OCI-LY3 (cell line): ENCODE data around the gene MCM8.

Source experiments
- H2AFZ ChIP-seq: fragments of 200-600, 300-600 bp; shearing (Covaris generic); 2 replicates; pipeline ENCODE4 v1.6.0; 2014; ENCODE audit warnings: antibody characterized with exemption, low read depth, low read length
- H3K27ac ChIP-seq: fragments of 200-600, 300-600 bp; sonication (generic); 2 replicates; pipeline ENCODE4 v1.5.1; 2014; ENCODE audit warnings: mild to moderate bottlenecking, low read length, moderate library complexity, mixed read lengths
- H3K27me3 ChIP-seq: fragments of 200-600, 300-600 bp; sonication (generic); 2 replicates; pipeline ENCODE4 v1.6.1; 2014; ENCODE audit warnings: low read depth, low read length, mixed read lengths
- H3K36me3 ChIP-seq: fragments of 200-600, 300-600 bp; sonication (generic); replicated peaks from 2 replicates; pipeline ENCODE3; 2014; ENCODE audit warnings: low read depth, low read length, mixed read lengths
- H3K4me1 ChIP-seq: fragments of 300-600, 200-600 bp; sonication (generic); 2 replicates; pipeline ENCODE4 v1.6.1; 2014; ENCODE audit warnings: low read length, mixed read lengths
- H3K4me2 ChIP-seq: fragments of 200-600, 300-600 bp; sonication (generic); 2 replicates; pipeline ENCODE4 v1.6.1; 2014; ENCODE audit warnings: low read length, mixed read lengths
- H3K4me3 ChIP-seq: fragments of 300-600, 200-600 bp; sonication (generic); 2 replicates; pipeline ENCODE4 v1.5.1; 2014; ENCODE audit warnings: antibody characterized with exemption, mild to moderate bottlenecking, low read length, moderate library complexity
- H3K79me2 ChIP-seq: fragments of 300-600, 200-600 bp; shearing (Covaris generic); 2 replicates; pipeline ENCODE4 v1.6.1; 2014; ENCODE audit warnings: mild to moderate bottlenecking, low read length, mixed read lengths
- H3K9ac ChIP-seq: fragments of 300-600, 200-600 bp; shearing (Covaris generic); 2 replicates; pipeline ENCODE4 v1.6.0; 2014; ENCODE audit warnings: mild to moderate bottlenecking, low read length, moderate library complexity
- H3K9me3 ChIP-seq: fragments of 200-600, 300-600 bp; shearing (Covaris generic); 2 replicates; pipeline ENCODE4 v1.6.1; 2014; ENCODE audit warnings: low read length, mixed read lengths; ENCODE audit not compliant: insufficient read depth
- H4K20me1 ChIP-seq: fragments of 200-600, 300-600 bp; sonication (generic); 2 replicates; pipeline ENCODE4 v1.6.1; 2016; ENCODE audit warnings: low read length, mixed read lengths; ENCODE audit not compliant: insufficient read depth
- EZH2phosphoT487 ChIP-seq: fragments of 200-600 bp; shearing (Covaris generic); IDR thresholded peaks from 2 replicates; pipeline ENCODE4 v1.6.1; 2018; ENCODE audit warnings: antibody characterized with exemption, mixed run types, low read depth
- TF ChIP-seq, protein P1 (sequence below): fragments of 200-600, 300-600 bp; sonication (generic); IDR thresholded peaks from 2 replicates; pipeline ENCODE4 v1.5.1; 2014; ENCODE audit warnings: antibody characterized with exemption, low read length, low read depth

Gene MCM8

GRCh38 chr20:5996765-5997164 lies 46.3 kb downstream of the MCM8 start:
- no peak overlapping the region for H3K4me2 ChIP-seq
- H3K9ac ChIP-seq, result no peak overlapping the region
- TF ChIP-seq, protein P1, sequence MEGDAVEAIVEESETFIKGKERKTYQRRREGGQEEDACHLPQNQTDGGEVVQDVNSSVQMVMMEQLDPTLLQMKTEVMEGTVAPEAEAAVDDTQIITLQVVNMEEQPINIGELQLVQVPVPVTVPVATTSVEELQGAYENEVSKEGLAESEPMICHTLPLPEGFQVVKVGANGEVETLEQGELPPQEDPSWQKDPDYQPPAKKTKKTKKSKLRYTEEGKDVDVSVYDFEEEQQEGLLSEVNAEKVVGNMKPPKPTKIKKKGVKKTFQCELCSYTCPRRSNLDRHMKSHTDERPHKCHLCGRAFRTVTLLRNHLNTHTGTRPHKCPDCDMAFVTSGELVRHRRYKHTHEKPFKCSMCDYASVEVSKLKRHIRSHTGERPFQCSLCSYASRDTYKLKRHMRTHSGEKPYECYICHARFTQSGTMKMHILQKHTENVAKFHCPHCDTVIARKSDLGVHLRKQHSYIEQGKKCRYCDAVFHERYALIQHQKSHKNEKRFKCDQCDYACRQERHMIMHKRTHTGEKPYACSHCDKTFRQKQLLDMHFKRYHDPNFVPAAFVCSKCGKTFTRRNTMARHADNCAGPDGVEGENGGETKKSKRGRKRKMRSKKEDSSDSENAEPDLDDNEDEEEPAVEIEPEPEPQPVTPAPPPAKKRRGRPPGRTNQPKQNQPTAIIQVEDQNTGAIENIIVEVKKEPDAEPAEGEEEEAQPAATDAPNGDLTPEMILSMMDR, result no peak
- TF ChIP-seq EZH2phosphoT487, result no peak
- H3K79me2 ChIP-seq, result no peaks in the 10 kb centered on the region
- no peak overlapping the region for H3K4me3 ChIP-seq
- H2AFZ ChIP-seq, result no peak overlapping the region
- H3K9me3 ChIP-seq, result no peaks in the 10 kb centered on the region
- no peaks in the 10 kb centered on the region for H3K4me1 ChIP-seq
- peaks cover 52% of the 10 kb centered on the region for H3K36me3 ChIP-seq
- no peak overlapping the region for H3K27ac ChIP-seq
- H3K27me3 ChIP-seq, result no peaks in the 10 kb centered on the region
- H4K20me1 ChIP-seq, result no peaks in the 10 kb centered on the region

DNA sequence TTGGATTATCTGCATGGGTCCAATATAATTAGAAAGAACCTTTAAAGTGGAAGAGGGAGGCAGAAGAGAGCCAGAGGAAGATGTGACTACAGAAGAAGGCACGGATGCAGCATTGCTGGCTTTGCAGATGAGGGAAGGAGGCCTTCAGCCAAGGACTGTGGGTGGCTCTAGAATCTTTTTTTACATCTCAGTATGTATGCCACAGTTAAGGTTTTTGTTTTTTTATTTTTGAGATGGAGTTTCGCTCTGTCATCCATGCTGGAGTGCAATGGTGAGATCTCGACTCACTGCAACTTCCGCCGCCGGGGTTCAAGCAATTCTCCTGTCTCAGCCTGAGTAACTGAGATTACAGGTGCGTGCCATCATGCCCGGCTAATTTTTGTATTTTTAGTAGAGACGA lies 49.3 kb downstream of the MCM8 start:
- no peaks in the 10 kb centered on the region for H4K20me1 ChIP-seq
- no peaks in the 10 kb centered on the region for H3K9me3 ChIP-seq
- TF ChIP-seq EZH2phosphoT487, result no peak
- TF ChIP-seq, protein P1, result no peak
- H3K4me2 ChIP-seq, result no peak overlapping the region
- peaks cover 41% of the 10 kb centered on the region for H3K36me3 ChIP-seq
- H3K79me2 ChIP-seq, result no peaks in the 10 kb centered on the region
- H3K27ac ChIP-seq, result no peak overlapping the region
- H2AFZ ChIP-seq, result no peak overlapping the region
- no peak overlapping the region for H3K9ac ChIP-seq
- no peaks in the 10 kb centered on the region for H3K27me3 ChIP-seq
- H3K4me1 ChIP-seq, result peaks cover 2% of the 10 kb centered on the region; the same call in 1 of the 2 replicates
- no peak overlapping the region for H3K4me3 ChIP-seq

DNA sequence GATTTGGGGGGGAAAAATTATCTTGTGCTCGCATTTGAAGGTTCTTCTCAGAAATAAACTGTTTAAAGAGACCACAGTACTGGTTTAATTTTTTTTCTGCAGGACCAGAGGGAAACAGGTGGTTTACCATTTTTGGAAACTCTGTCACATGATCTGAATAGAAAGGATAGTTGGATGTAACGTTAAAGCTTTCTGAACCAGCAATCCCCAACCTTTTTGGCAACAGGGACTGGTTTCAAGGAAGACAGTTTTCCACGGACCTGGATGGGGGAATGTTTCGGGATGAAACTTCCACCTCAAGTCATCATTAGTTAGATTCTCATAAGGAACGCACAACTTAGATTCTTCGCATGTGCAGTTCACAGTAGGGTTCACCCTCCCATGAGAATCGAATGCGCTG lies 50.4 kb downstream of the MCM8 start:
- no peak overlapping the region for H3K4me2 ChIP-seq
- H2AFZ ChIP-seq, result no peak overlapping the region
- no peak overlapping the region for H3K9ac ChIP-seq
- TF ChIP-seq EZH2phosphoT487, result no peak
- TF ChIP-seq, protein P1, result no peak
- no peaks in the 10 kb centered on the region for H3K27me3 ChIP-seq
- H3K9me3 ChIP-seq, result no peaks in the 10 kb centered on the region
- H3K36me3 ChIP-seq, result peaks cover 32% of the 10 kb centered on the region
- no peak overlapping the region for H3K27ac ChIP-seq
- H3K79me2 ChIP-seq, result peaks cover under 1% of the 10 kb centered on the region; the same call in 1 of the 2 replicates
- peaks cover 5% of the 10 kb centered on the region; the same call in 1 of the 2 replicates for H3K4me1 ChIP-seq
- no peak overlapping the region for H3K4me3 ChIP-seq
- H4K20me1 ChIP-seq, result no peaks in the 10 kb centered on the region

DNA sequence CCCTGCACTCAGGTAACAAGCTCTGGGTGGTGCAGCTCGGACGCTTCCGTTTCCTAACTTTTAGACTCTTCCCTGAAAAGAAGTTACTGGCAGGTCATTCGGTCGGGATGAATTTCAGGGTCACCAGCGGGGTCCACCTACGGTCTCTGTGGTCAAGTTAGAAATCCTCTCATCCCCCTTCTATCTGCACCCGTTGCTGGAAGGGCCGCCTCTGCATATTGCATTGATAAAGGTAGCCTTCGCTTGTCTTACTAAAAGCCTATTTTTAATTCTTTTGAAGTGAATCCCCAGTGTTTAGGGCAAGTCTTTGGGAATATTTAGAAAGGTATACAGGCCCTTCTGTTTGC lies 56.1 kb downstream of the MCM8 start:
- no peaks in the 10 kb centered on the region for H3K9me3 ChIP-seq
- peaks cover 17% of the 10 kb centered on the region for H3K36me3 ChIP-seq
- TF ChIP-seq, protein P1, result no peak
- TF ChIP-seq EZH2phosphoT487, result no peak
- H3K27ac ChIP-seq, result 0 out of 2 replicates have a peak overlapping the region, but pooled peaks have one; percentile 33
- peak overlapping the region; percentile 89 for H3K4me2 ChIP-seq
- no peaks in the 10 kb centered on the region for H3K27me3 ChIP-seq
- H3K9ac ChIP-seq, result peak overlapping the region; percentile 78
- no peak overlapping the region for H2AFZ ChIP-seq
- H3K79me2 ChIP-seq, result peaks cover 45% of the 10 kb centered on the region
- peaks cover 19% of the 10 kb centered on the region for H4K20me1 ChIP-seq
- peaks cover 29% of the 10 kb centered on the region for H3K4me1 ChIP-seq
- peak overlapping the region; percentile 78 for H3K4me3 ChIP-seq
